Fibroblast of lung (primary cell): ENCODE data around the gene TAF3. TPM values are rescaled to one million over a fixed set of nuclear protein-coding genes. Genes with fewer than 3 reads are reported as not detected.
A peak's percentile ranks its signal among the peaks of the same experiment; 100 is the strongest.
"Not testable (repeated sequence)": the region's sequence is repeated elsewhere in the genome, so short reads cannot be mapped to it uniquely, and the experiment has no call there.

Source experiments
- DNase-seq, 2 donors: peaks; one replicate each; pipeline versions ENCODE4 v3.0.0 to v3.0.0-alpha.2; 2010; ENCODE audit warnings: low read depth in 2 of 2
- H2AFZ ChIP-seq: 2 replicates; pipeline ENCODE4 v1.5.1; 2012; ENCODE audit warnings: low read length, control low read depth, inconsistent platforms
- H3K27ac ChIP-seq: 2 replicates; pipeline ENCODE4 v1.5.1; 2011; ENCODE audit warnings: low read length, control low read depth; ENCODE audit not compliant: insufficient read depth
- H3K27me3 ChIP-seq: 2 replicates; pipeline ENCODE4 v1.5.1; 2011; ENCODE audit warnings: mild to moderate bottlenecking, low read length; ENCODE audit not compliant: control insufficient read depth, insufficient read depth
- H3K36me3 ChIP-seq: 2 replicates; pipeline ENCODE4 v1.5.1; 2011; ENCODE audit warnings: low read length; ENCODE audit not compliant: control insufficient read depth, insufficient read depth
- H3K4me1 ChIP-seq: 2 replicates; pipeline ENCODE4 v1.5.1; 2011; ENCODE audit warnings: low read length; ENCODE audit not compliant: control insufficient read depth, insufficient read depth; ENCODE audit errors: extremely low read depth
- H3K4me2 ChIP-seq: 2 replicates; pipeline ENCODE4 v1.5.1; 2011; ENCODE audit warnings: low read length, control low read depth; ENCODE audit not compliant: insufficient read depth; ENCODE audit errors: extremely low read depth
- H3K4me3 ChIP-seq, 4 experiments: fragments of 200-600 bp in 1 of 4; sonication (generic) in 1 of 4; replicated peaks in 1 of 4; 2 replicates each; pipeline ENCODE4 v1.5.1; 2011 to 2016; ENCODE audit warnings: low read length in 4 of 4, low read depth in 3 of 4, mild to moderate bottlenecking in 3 of 4, control low read depth in 2 of 4, inconsistent platforms in 1 of 4, mixed read lengths in 1 of 4; ENCODE audit not compliant: insufficient read depth in 1 of 4; ENCODE audit errors: control extremely low read depth in 1 of 4
- H3K79me2 ChIP-seq: 2 replicates; pipeline ENCODE4 v1.5.1; 2012; ENCODE audit warnings: mild to moderate bottlenecking, low read length, inconsistent platforms; ENCODE audit not compliant: control insufficient read depth, insufficient read depth
- H3K9ac ChIP-seq: 2 replicates; pipeline ENCODE4 v1.5.1; 2011; ENCODE audit warnings: mild to moderate bottlenecking, low read length, control low read depth; ENCODE audit not compliant: insufficient read depth
- H3K9me3 ChIP-seq: 2 replicates; pipeline ENCODE4 v1.5.1; 2012; ENCODE audit warnings: low read depth, low read length; ENCODE audit not compliant: control insufficient read depth, insufficient read depth
- H4K20me1 ChIP-seq: 2 replicates; pipeline ENCODE4 v1.5.1; 2011; ENCODE audit warnings: low read length; ENCODE audit not compliant: control insufficient read depth, insufficient read depth; ENCODE audit errors: extremely low read depth
- CTCF ChIP-seq, 2 donors: IDR thresholded peaks in 1 of 2; conservative IDR thresholded peaks in 1 of 2; 1 replicate in 1 of 2; 2 replicates in 1 of 2; pipeline ENCODE4 v1.5.1; 2011 to 2012; ENCODE audit warnings: low read length in 2 of 2, control low read depth in 1 of 2, inconsistent platforms in 1 of 2, low read depth in 1 of 2, mild to moderate bottlenecking in 1 of 2
- EZH2 ChIP-seq: IDR thresholded peaks from 2 replicates; pipeline ENCODE4 v1.5.1; 2012; ENCODE audit warnings: low read length, control low read depth, mild to moderate bottlenecking; ENCODE audit errors: missing control alignments
- polyA plus RNA-seq, 2 donors: library from polyadenylated mRNA; depleted of rRNA in 1 of 2; stranded (reverse) in 1 of 2; unstranded in 1 of 2; fragments of >200 nt; gene quantifications; 2 replicates each; pipeline ENCODE4 v1.2.1, GENCODE V29; 2011 to 2012; ENCODE audit warnings: missing spikeins in 1 of 2
- total RNA-seq: library from RNA; depleted of rRNA; stranded (reverse); fragments of >200 nt; gene quantifications from 2 replicates; pipeline ENCODE4 v1.2.1, GENCODE V29; 2014

Gene TAF3
- total and polyA plus RNA-seq, 2 donors (not counting 1 experiment from before 2014, with no cell fraction given), result 2.1 to 4.0 TPM

GRCh38 chr10:8023851-8024250 is 205.5 kb downstream of the TAF3 start:
- H3K9ac ChIP-seq, result no peak overlapping the region
- H3K4me2 ChIP-seq, result no peak overlapping the region
- H3K27ac ChIP-seq, result no peak overlapping the region
- H3K27me3 ChIP-seq, result no peaks in the 10 kb centered on the region
- H3K4me3 ChIP-seq, result no peak overlapping the region
- H4K20me1 ChIP-seq, result no peaks in the 10 kb centered on the region
- no peaks in the 10 kb centered on the region for H3K4me1 ChIP-seq
- no peak for TF ChIP-seq CTCF (conservative IDR thresholded peaks at IDR 0.05 in 1 of 2, IDR thresholded peaks at IDR 0.05 in 1 of 2; ENCODE audit: low read depth in 1 of 2, low read length in 2 of 2)
- no peak for TF ChIP-seq EZH2
- no peaks in the 10 kb centered on the region for H3K79me2 ChIP-seq
- H3K9me3 ChIP-seq, result no peaks in the 10 kb centered on the region
- H3K36me3 ChIP-seq, result no peaks in the 10 kb centered on the region
- H2AFZ ChIP-seq, result no peak overlapping the region
- no peak for DNase-seq

GRCh38 chr10:8026349-8027259 is 208.3 kb downstream of the TAF3 start:
- peak overlapping the region; percentile 28 for H3K4me2 ChIP-seq

GRCh38 chr10:8031211-8031610 is 212.9 kb downstream of the TAF3 start:
- H3K27ac ChIP-seq, H3K36me3 ChIP-seq, DNase-seq, H3K4me1 ChIP-seq, H3K79me2 ChIP-seq, H2AFZ ChIP-seq, H3K9ac ChIP-seq, H3K4me2 ChIP-seq, H3K9me3 ChIP-seq, H4K20me1 ChIP-seq, H3K4me3 ChIP-seq: not testable (repeated sequence)
- H3K27me3 ChIP-seq, result peaks cover 40% of the 10 kb centered on the region

More at GRCh38 chr10:8026349-8027259, 208.3 kb downstream of the TAF3 start:
- no peak overlapping the region for H3K9ac ChIP-seq
- no peaks in the 10 kb centered on the region for H3K9me3 ChIP-seq
- H4K20me1 ChIP-seq, result no peaks in the 10 kb centered on the region
- DNase-seq, result no peak
- peak overlapping the region in 2 of 4 experiments; percentile 24 to 37 for H3K4me3 ChIP-seq
- no peaks in the 10 kb centered on the region for H3K79me2 ChIP-seq
- no peaks in the 10 kb centered on the region for H3K36me3 ChIP-seq
- H3K27me3 ChIP-seq, result peaks cover 7% of the 10 kb centered on the region
- H3K4me1 ChIP-seq, result no peaks in the 10 kb centered on the region
- H2AFZ ChIP-seq, result no peak overlapping the region
- TF ChIP-seq CTCF (conservative IDR thresholded peaks at IDR 0.05 in 1 of 2, IDR thresholded peaks at IDR 0.05 in 1 of 2; ENCODE audit: low read depth in 1 of 2, low read length in 2 of 2), result no peak
- no peak for TF ChIP-seq EZH2
- H3K27ac ChIP-seq, result no peak overlapping the region
